NB4 (cell line): ENCODE data around the gene NRAP.

Experiments used
- MYC ChIP-seq: IDR thresholded peaks from 2 replicates; pipeline ENCODE4 v1.6.1; 2011; ENCODE audit warnings: low read depth, low read length
- POLR2A ChIP-seq: IDR thresholded peaks from 2 replicates; pipeline ENCODE4 v1.6.1; 2011; ENCODE audit warnings: mild to moderate bottlenecking; ENCODE audit not compliant: insufficient read length; ENCODE audit errors: extremely low read depth
- TF ChIP-seq, protein P1 (sequence below): IDR thresholded peaks from one replicate; pipeline ENCODE4 v1.5.1; 2012; ENCODE audit warnings: low read depth, low read length
- TF ChIP-seq, protein P2 (sequence below): IDR thresholded peaks from 2 replicates; pipeline ENCODE4 v1.6.1; 2011; ENCODE audit warnings: low read depth, low read length

- TF ChIP-seq, protein P1, sequence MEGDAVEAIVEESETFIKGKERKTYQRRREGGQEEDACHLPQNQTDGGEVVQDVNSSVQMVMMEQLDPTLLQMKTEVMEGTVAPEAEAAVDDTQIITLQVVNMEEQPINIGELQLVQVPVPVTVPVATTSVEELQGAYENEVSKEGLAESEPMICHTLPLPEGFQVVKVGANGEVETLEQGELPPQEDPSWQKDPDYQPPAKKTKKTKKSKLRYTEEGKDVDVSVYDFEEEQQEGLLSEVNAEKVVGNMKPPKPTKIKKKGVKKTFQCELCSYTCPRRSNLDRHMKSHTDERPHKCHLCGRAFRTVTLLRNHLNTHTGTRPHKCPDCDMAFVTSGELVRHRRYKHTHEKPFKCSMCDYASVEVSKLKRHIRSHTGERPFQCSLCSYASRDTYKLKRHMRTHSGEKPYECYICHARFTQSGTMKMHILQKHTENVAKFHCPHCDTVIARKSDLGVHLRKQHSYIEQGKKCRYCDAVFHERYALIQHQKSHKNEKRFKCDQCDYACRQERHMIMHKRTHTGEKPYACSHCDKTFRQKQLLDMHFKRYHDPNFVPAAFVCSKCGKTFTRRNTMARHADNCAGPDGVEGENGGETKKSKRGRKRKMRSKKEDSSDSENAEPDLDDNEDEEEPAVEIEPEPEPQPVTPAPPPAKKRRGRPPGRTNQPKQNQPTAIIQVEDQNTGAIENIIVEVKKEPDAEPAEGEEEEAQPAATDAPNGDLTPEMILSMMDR: no peak
- no peak for TF ChIP-seq POLR2A
- TF ChIP-seq, protein P2, sequence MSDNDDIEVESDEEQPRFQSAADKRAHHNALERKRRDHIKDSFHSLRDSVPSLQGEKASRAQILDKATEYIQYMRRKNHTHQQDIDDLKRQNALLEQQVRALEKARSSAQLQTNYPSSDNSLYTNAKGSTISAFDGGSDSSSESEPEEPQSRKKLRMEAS: no peak
- no peak for TF ChIP-seq MYC
These were observed 2.0 kb upstream of the NRAP start for GRCh38 chr10:113665806-113666354.
